Measurements from ENCODE around the gene SCN8A.

DNA sequence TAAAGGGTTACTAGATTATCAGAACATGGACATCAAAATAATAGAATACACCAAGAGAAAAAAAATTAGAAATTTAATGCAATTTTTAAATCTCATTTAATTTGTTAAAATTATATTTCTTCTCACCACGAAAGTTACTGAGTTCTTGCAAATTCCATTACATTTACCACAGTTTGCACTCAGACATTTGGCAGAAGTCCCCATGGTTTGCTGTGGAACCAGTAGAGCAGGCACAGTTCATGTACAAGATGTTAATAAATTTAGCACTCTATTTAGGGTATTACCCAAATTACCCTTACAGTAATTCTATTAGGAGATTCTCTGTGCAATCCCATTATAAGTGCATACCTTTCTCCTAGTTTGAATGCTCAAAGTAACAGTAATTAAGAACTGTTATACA is 9.7 kb downstream of the SCN8A start:
- TF ChIP-seq POLR2A (IDR thresholded peaks at IDR 0.05; ENCODE audit: low read depth, low read length) (no peak), POLR2AphosphoS5 (IDR thresholded peaks at IDR 0.05; ENCODE audit: insufficient read depth, low read depth, low read length) (no peak), EZH2 (IDR thresholded peaks at IDR 0.05; ENCODE audit: borderline replicate concordance, low read depth, low read length, severe bottlenecking) (no peak)
- TF ChIP-seq, protein P1, sequence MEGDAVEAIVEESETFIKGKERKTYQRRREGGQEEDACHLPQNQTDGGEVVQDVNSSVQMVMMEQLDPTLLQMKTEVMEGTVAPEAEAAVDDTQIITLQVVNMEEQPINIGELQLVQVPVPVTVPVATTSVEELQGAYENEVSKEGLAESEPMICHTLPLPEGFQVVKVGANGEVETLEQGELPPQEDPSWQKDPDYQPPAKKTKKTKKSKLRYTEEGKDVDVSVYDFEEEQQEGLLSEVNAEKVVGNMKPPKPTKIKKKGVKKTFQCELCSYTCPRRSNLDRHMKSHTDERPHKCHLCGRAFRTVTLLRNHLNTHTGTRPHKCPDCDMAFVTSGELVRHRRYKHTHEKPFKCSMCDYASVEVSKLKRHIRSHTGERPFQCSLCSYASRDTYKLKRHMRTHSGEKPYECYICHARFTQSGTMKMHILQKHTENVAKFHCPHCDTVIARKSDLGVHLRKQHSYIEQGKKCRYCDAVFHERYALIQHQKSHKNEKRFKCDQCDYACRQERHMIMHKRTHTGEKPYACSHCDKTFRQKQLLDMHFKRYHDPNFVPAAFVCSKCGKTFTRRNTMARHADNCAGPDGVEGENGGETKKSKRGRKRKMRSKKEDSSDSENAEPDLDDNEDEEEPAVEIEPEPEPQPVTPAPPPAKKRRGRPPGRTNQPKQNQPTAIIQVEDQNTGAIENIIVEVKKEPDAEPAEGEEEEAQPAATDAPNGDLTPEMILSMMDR (IDR thresholded peaks at IDR 0.05; ENCODE audit: extremely low read depth in 1 of 2, insufficient read depth in 1 of 2, low read depth in 1 of 2, low read length in 2 of 2), result no peak
- TF ChIP-seq, protein P2, sequence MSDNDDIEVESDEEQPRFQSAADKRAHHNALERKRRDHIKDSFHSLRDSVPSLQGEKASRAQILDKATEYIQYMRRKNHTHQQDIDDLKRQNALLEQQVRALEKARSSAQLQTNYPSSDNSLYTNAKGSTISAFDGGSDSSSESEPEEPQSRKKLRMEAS (IDR thresholded peaks at IDR 0.05; ENCODE audit: insufficient read depth, insufficient read length), result no peak

Data from endothelial cell of umbilical vein (primary cell).